DND-41 (cell line): ENCODE data around the gene ARHGAP25.

Source experiments
- CTCF ChIP-seq: IDR thresholded peaks from 2 replicates; pipeline ENCODE4 v1.5.1; 2012; ENCODE audit warnings: borderline replicate concordance, low read length, moderate library complexity, mild to moderate bottlenecking; ENCODE audit not compliant: poor library complexity, severe bottlenecking; ENCODE audit errors: extremely low read depth
- EZH2 ChIP-seq: IDR thresholded peaks from 3 replicates; pipeline ENCODE4 v1.6.1; 2012; ENCODE audit warnings: borderline replicate concordance, low read depth, mild to moderate bottlenecking, moderate library complexity, low read length, inconsistent platforms; ENCODE audit not compliant: severe bottlenecking

DNA sequence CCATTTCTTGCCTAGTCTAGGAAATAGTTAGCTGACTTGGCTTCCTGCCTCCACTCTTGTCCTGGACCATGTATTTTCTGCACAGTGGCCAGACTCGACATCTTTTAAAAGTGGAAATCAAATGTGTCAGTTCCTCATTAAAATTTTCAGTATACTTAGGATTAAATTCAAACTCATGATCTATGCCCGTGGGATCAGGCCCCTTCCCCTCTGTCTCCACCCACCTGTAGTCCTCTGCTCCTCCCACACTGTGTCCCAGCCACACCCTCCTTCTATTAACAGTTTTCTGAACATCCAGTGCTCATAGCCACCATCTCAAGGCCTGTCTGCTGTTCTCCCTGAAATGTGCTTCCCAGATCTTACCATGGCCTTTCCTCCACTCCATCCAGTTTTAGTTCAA lies 13.3 kb downstream of the ARHGAP25 start:
- TF ChIP-seq CTCF, result no peak
- no peak for TF ChIP-seq EZH2
